Measurements from ENCODE around the gene SSH2. TPM values are rescaled to one million over a fixed set of nuclear protein-coding genes. Genes with fewer than 3 reads are reported as not detected.

Gene SSH2
- total and polyA plus RNA-seq, 9 of the 15 experiments (the other 6 are each of a cell fraction or from before 2014, with no cell fraction given) = 3.9 to 16.1 (median 10.2) TPM

DNA sequence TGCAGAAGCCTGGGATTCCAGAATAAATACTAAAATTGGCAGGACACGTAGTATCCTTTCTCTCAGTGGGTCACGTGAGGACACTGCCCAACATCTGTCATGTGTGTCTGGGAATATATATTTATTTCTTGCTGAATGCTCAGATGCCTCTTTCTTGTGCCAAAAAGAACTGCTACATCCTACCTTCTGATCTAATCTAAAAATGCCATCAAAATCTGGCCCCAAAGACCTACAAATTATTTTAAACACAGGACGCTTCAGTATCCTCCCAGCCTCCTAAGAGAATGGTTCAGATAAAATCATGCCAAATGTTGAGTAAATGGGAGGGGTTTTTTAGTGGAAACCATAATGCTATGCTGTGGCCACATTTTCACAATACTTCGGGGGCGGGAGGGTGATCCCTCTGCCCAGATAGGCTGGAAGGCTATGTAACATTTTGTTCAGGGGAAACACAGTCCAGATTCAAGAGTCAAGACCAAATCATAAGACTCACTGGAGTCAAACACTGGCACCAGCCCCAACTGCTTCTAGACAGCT lies 284.4 kb downstream of the SSH2 start:
- Histone ChIP-seq H3K79me2 (ENCODE audit: control insufficient read depth, insufficient read depth, low read length) (no peaks in the 10 kb centered on the region), H3K9me3 (replicated peaks; ENCODE audit: control insufficient read depth, insufficient read depth, low read depth, low read length) (no peaks in the 10 kb centered on the region), H3K9me1 (ENCODE audit: control insufficient read depth, insufficient read depth, low read length) (no peaks in the 10 kb centered on the region), H4K20me1 (replicated peaks; ENCODE audit: control insufficient read depth, insufficient read depth, low read length) (no peaks in the 10 kb centered on the region), H3K27ac (ENCODE audit: extremely low read depth, low read depth, low read length) (no peak overlapping the region), H3K4me2 (ENCODE audit: insufficient read depth, low read length) (no peak overlapping the region), H3K9ac (ENCODE audit: insufficient read depth in 1 of 2, low read depth in 2 of 2, low read length in 2 of 2) (no peak overlapping the region), H2AFZ (ENCODE audit: low read depth, low read length) (no peak overlapping the region), H3K4me3 (no peak overlapping the region), H3K4me1 (replicated peaks in 1 of 2; ENCODE audit: control insufficient read depth in 2 of 2, insufficient read depth in 2 of 2, low read length in 2 of 2) (peaks cover 0 to 21% of the 10 kb centered on the region in 2 experiments; a peak in 3 of 5 replicates), H3K27me3 (ENCODE audit: control insufficient read depth in 2 of 2, insufficient read depth in 2 of 2, low read length in 2 of 2) (no peaks in the 10 kb centered on the region), H3K36me3 (ENCODE audit: control insufficient read depth, insufficient read depth, low read length) (no peaks in the 10 kb centered on the region)
- ChIA-PET POLR2A (interaction anchor here (0.8 to 1.4 kb wide), 3 partner anchors 9 to 20 kb away, joined by 3 to 6 read pairs (median 4); no protein-coding TSS in a partner anchor), CTCF (ENCODE audit: low intra/inter-chr PET ratio) (no interaction called here)
- no peak for FAIRE-seq
- 55% methylated on average over 5 of the region's 5 CpGs for WGBS (ENCODE audit: insufficient coverage, low coverage, missing lambda C conversion rate)
- no TSS peak for BruUV-seq (replicated peaks)
- in situ Hi-C loops (cut with MboI) (no loop called here), intact Hi-C loops (cut with micrococcal nuclease) (no loop called here)
- no peak for ATAC-seq
- DNase-seq (ENCODE audit: extremely low read depth in 1 of 4, low spot score in 3 of 4) = no peak
- TF ChIP-seq KAT2B (IDR thresholded peaks at IDR 0.05; ENCODE audit: low read depth, low read length) = no peak
- no peak for TF ChIP-seq MTA3 (IDR thresholded peaks at IDR 0.05; ENCODE audit: borderline replicate concordance)
- TF ChIP-seq ZNF12 (CRISPR knock-in tag; IDR thresholded peaks at IDR 0.05) = no peak
- no peak for TF ChIP-seq HDAC2 (IDR thresholded peaks at IDR 0.05)
- TF ChIP-seq, protein P1, sequence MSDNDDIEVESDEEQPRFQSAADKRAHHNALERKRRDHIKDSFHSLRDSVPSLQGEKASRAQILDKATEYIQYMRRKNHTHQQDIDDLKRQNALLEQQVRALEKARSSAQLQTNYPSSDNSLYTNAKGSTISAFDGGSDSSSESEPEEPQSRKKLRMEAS (CRISPR knock-in tag; IDR thresholded peaks at IDR 0.05) = no peak
- TF ChIP-seq DMBX1 (CRISPR knock-in tag; IDR thresholded peaks at IDR 0.05; ENCODE audit: borderline replicate concordance) = no peak
- no peak for TF ChIP-seq HSF4 (CRISPR knock-in tag; IDR thresholded peaks at IDR 0.05; ENCODE audit: borderline replicate concordance)
- TF ChIP-seq NR2C2 (CRISPR knock-in tag; IDR thresholded peaks at IDR 0.05) = no peak
- TF ChIP-seq NR2C2 (tag; IDR thresholded peaks at IDR 0.05) = no peak
- TF ChIP-seq, protein P2, sequence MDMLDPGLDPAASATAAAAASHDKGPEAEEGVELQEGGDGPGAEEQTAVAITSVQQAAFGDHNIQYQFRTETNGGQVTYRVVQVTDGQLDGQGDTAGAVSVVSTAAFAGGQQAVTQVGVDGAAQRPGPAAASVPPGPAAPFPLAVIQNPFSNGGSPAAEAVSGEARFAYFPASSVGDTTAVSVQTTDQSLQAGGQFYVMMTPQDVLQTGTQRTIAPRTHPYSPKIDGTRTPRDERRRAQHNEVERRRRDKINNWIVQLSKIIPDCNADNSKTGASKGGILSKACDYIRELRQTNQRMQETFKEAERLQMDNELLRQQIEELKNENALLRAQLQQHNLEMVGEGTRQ (CRISPR knock-in tag; IDR thresholded peaks at IDR 0.05) = peak; percentile 28; the same call in 1 of the 2 replicates
- no peak for TF ChIP-seq TAF15 (IDR thresholded peaks at IDR 0.05; ENCODE audit: low read depth, low read length)
- TF ChIP-seq YY1 (IDR thresholded peaks at IDR 0.05; ENCODE audit: borderline replicate concordance in 1 of 3, control insufficient read depth in 1 of 3, extremely low read depth in 1 of 3, insufficient read depth in 3 of 3, insufficient read length in 1 of 3, insufficient replicate concordance in 2 of 3, low read depth in 1 of 3, low read length in 2 of 3) = no peak
- TF ChIP-seq ZNF121 (CRISPR knock-in tag; conservative IDR thresholded peaks at IDR 0.05) = no peak
- no peak for TF ChIP-seq CEBPG (CRISPR knock-in tag; IDR thresholded peaks at IDR 0.05)
- peak in 1 of 2 experiments; percentile 59; a peak in 2 of 4 replicates for TF ChIP-seq CEBPG (tag; conservative IDR thresholded peaks at IDR 0.05 in 1 of 2, IDR thresholded peaks at IDR 0.05 in 1 of 2)
- no peak for TF ChIP-seq SRSF7 (optimal IDR thresholded peaks at IDR 0.05; ENCODE audit: low read depth, low read length)
- no peak for TF ChIP-seq ZFP30 (CRISPR knock-in tag; IDR thresholded peaks at IDR 0.05; ENCODE audit: borderline replicate concordance)
- peak; percentile 54 for TF ChIP-seq EGR1 (conservative IDR thresholded peaks at IDR 0.05)
- TF ChIP-seq, protein P3, sequence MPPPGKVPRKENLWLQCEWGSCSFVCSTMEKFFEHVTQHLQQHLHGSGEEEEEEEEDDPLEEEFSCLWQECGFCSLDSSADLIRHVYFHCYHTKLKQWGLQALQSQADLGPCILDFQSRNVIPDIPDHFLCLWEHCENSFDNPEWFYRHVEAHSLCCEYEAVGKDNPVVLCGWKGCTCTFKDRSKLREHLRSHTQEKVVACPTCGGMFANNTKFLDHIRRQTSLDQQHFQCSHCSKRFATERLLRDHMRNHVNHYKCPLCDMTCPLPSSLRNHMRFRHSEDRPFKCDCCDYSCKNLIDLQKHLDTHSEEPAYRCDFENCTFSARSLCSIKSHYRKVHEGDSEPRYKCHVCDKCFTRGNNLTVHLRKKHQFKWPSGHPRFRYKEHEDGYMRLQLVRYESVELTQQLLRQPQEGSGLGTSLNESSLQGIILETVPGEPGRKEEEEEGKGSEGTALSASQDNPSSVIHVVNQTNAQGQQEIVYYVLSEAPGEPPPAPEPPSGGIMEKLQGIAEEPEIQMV (tag; conservative IDR thresholded peaks at IDR 0.05; ENCODE audit: low read depth) = no peak
- TF ChIP-seq ZNF263 (CRISPR knock-in tag; IDR thresholded peaks at IDR 0.05; ENCODE audit: borderline replicate concordance) = no peak
- no peak for TF ChIP-seq NFIC (IDR thresholded peaks at IDR 0.05)
